Lung (tissue), 12 donors: Measurements from ENCODE around the gene TMPRSS7. TPM values are rescaled to one million over a fixed set of nuclear protein-coding genes. Genes with fewer than 3 reads are reported as not detected.

Experiments
- ATAC-seq: fragments of 200-7000 bp; cut with Tn5 transposase; one replicate; pipeline ENCODE4 v1.9.1; 2020; ENCODE audit warnings: moderate number of reproducible peaks; ENCODE audit not compliant: insufficient read depth, low FRiP score
- DNase-seq, 3 donors: peaks; one replicate each; pipeline ENCODE4 v3.0.0-alpha.2; 2013 to 2017
- H3K27ac ChIP-seq, 2 donors: one replicate each; pipeline ENCODE4 v1.5.1; 2013; ENCODE audit warnings: mild to moderate bottlenecking in 2 of 2, moderate library complexity in 2 of 2, control low read depth in 1 of 2, inconsistent platforms in 1 of 2, low read depth in 1 of 2, low read length in 1 of 2
- H3K27me3 ChIP-seq, 3 donors: one replicate each; pipeline ENCODE4 v1.5.1; 2013; ENCODE audit warnings: low read length in 2 of 3; ENCODE audit not compliant: control insufficient read depth in 3 of 3, insufficient read depth in 3 of 3
- H3K36me3 ChIP-seq, 4 donors: one replicate each; pipeline ENCODE4 v1.5.1; 2013; ENCODE audit warnings: low read length in 4 of 4, mild to moderate bottlenecking in 1 of 4, moderate library complexity in 1 of 4; ENCODE audit not compliant: control insufficient read depth in 4 of 4, insufficient read depth in 4 of 4
- H3K4me1 ChIP-seq, 5 donors: one replicate each; pipeline ENCODE4 v1.5.1; 2013; ENCODE audit warnings: low read length in 5 of 5, mild to moderate bottlenecking in 2 of 5, moderate library complexity in 1 of 5; ENCODE audit not compliant: control insufficient read depth in 5 of 5, insufficient read depth in 5 of 5
- H3K4me3 ChIP-seq: one replicate; pipeline ENCODE4 v1.5.1; 2013; ENCODE audit warnings: mild to moderate bottlenecking, control low read depth, moderate library complexity
- H3K9ac ChIP-seq, 2 donors: one replicate each; pipeline ENCODE4 v1.5.1; 2013; ENCODE audit warnings: low read length in 2 of 2, control low read depth in 1 of 2; ENCODE audit not compliant: insufficient read depth in 1 of 2
- H3K9me3 ChIP-seq, 4 donors: one replicate each; pipeline ENCODE4 v1.5.1; 2013; ENCODE audit warnings: low read length in 3 of 4, mild to moderate bottlenecking in 1 of 4, moderate library complexity in 1 of 4; ENCODE audit not compliant: control insufficient read depth in 4 of 4, insufficient read depth in 3 of 4
- CTCF ChIP-seq: IDR thresholded peaks from 2 replicates; pipeline ENCODE4 v1.5.1; 2012; ENCODE audit warnings: mild to moderate bottlenecking; ENCODE audit errors: control extremely low read depth, extremely low read depth
- WGBS, 2 donors: extraction: QIAGEN DNeasy Blood & Tissue Kit; methylation state at CpG; one replicate each; pipeline ENCODE4 v1.1.7; 2013; 5-methylcytosine and 5-hydroxymethylcytosine counted together
- polyA plus RNA-seq, 2 donors: library from polyadenylated mRNA; stranded (reverse); fragments of 200-250 nt; gene quantifications; one replicate each; pipeline ENCODE4 v1.2.1, GENCODE V29; 2013
- total RNA-seq, 2 donors: library from RNA; depleted of rRNA in 1 of 2; stranded (reverse); fragments of >200 nt in 1 of 2; gene quantifications; one replicate each; pipeline ENCODE4 v1.2.1, GENCODE V29; 2014 to 2021
- donor health status: control.
- donor health status: control.
- donor health status: Bipolar disorder and iron deficiency.
- donor health status: healthy.
- donor health status: DM: yes; HTN: yes; CAD: no.

Gene TMPRSS7
- total and polyA plus RNA-seq, 4 donors: 0.09 to 0.31 (median 0.17) TPM

GRCh38 chr3:112010636-112011035, 23.9 kb upstream of the TMPRSS7 start:
- Histone ChIP-seq H3K36me3 (no peaks in the 10 kb centered on the region), H3K27ac (no peak overlapping the region), H3K9me3 (no peaks in the 10 kb centered on the region), H3K4me3 (no peak overlapping the region), H3K9ac (peak overlapping the region in 1 of 2 donors; percentile 29), H3K27me3 (no peaks in the 10 kb centered on the region), H3K4me1 (peaks cover 0 to 72% (median 12%) of the 10 kb centered on the region in 5 donors)
- TF ChIP-seq CTCF: no peak
- 73 to 81% methylated on average over 3 of the region's 3 CpGs for WGBS, 2 donors
- DNase-seq: peak in 2 of 3 donors; percentile 42 to 47
- no peak for ATAC-seq

- WGBS, 2 donors: 88 to 92% methylated on average over 6 of the region's 6 CpGs
- no peak for DNase-seq
- Histone ChIP-seq H3K9ac (no peak overlapping the region), H3K27me3 (no peaks in the 10 kb centered on the region), H3K27ac (peak overlapping the region in 1 of 2 donors; percentile 8), H3K4me3 (no peak overlapping the region), H3K36me3 (no peaks in the 10 kb centered on the region), H3K9me3 (no peaks in the 10 kb centered on the region), H3K4me1 (peaks cover 0 to 77% (median 12%) of the 10 kb centered on the region in 5 donors)
- no peak for ATAC-seq
- no peak for TF ChIP-seq CTCF
These were observed 23.1 kb upstream of the TMPRSS7 start for GRCh38 chr3:112011376-112011940.

- Histone ChIP-seq H3K9ac (peak overlapping the region in 1 of 2 donors; percentile 57), H3K27me3 (no peaks in the 10 kb centered on the region), H3K4me1 (peaks cover 0 to 67% (median 12%) of the 10 kb centered on the region in 5 donors), H3K36me3 (no peaks in the 10 kb centered on the region), H3K4me3 (no peak overlapping the region), H3K27ac (peak overlapping the region in 1 of 2 donors; percentile 17), H3K9me3 (no peaks in the 10 kb centered on the region)
- DNase-seq (peak in 2 of 3 donors; percentile 63 to 74), ATAC-seq (no peak)
- TF ChIP-seq CTCF: no peak
- WGBS, 2 donors: 51 to 61% methylated on average over 6 of the region's 6 CpGs
These were observed 22.1 kb upstream of the TMPRSS7 start for GRCh38 chr3:112012205-112012992.
